Suprapubic skin (tissue), 4 donors: ENCODE measurements around the gene TBC1D22A. TPM values are rescaled to one million over a fixed set of nuclear protein-coding genes. Genes with fewer than 3 reads are reported as not detected.

Experiments used
- DNase-seq, 2 donors: peaks; one replicate each; pipeline ENCODE4 v3.0.0-alpha.2; 2019; ENCODE audit warnings: low spot score in 2 of 2
- H3K27ac ChIP-seq: fragments of 200-600 bp; sonication (generic); one replicate; pipeline ENCODE4 v1.5.1; 2019
- H3K27me3 ChIP-seq: fragments of 200-600 bp; sonication (generic); one replicate; pipeline ENCODE4 v1.5.1; 2019
- H3K36me3 ChIP-seq: fragments of 200-600 bp; sonication (generic); one replicate; pipeline ENCODE4 v1.5.1; 2019
- H3K4me1 ChIP-seq: fragments of 200-600 bp; sonication (generic); one replicate; pipeline ENCODE4 v1.5.1; 2019
- H3K4me3 ChIP-seq: fragments of 200-600 bp; sonication (generic); one replicate; pipeline ENCODE4 v1.5.1; 2019; ENCODE audit warnings: mild to moderate bottlenecking
- H3K9me3 ChIP-seq: fragments of 200-600 bp; sonication (generic); one replicate; pipeline ENCODE4 v1.5.1; 2019
- CTCF ChIP-seq, 2 donors: fragments of 200-600 bp in 1 of 2; fragments of 450-650 bp in 1 of 2; sonication (generic) in 1 of 2; IDR thresholded peaks; one replicate each; pipeline ENCODE4 v1.5.1; 2016 to 2019; ENCODE audit warnings: antibody characterized with exemption in 2 of 2, mild to moderate bottlenecking in 1 of 2, moderate library complexity in 1 of 2
- EP300 ChIP-seq: sonication (generic); formaldehyde crosslinking; IDR thresholded peaks from one replicate; pipeline ENCODE4 v1.6.1; 2017; ENCODE audit warnings: antibody characterized with exemption
- POLR2A ChIP-seq, 2 donors: fragments of 450-650 bp; IDR thresholded peaks; one replicate each; pipeline ENCODE4 v1.6.1; 2017; ENCODE audit warnings: antibody characterized with exemption in 2 of 2, mild to moderate bottlenecking in 2 of 2, moderate library complexity in 2 of 2
- POLR2AphosphoS5 ChIP-seq, 3 donors: sonication (generic); formaldehyde crosslinking; IDR thresholded peaks; one replicate each; pipeline ENCODE4 v1.6.1; 2017; ENCODE audit warnings: antibody characterized with exemption in 3 of 3
- WGBS: methylation state at CpG from one replicate; pipeline ENCODE4 v1.1.5; 2018; 5-methylcytosine and 5-hydroxymethylcytosine counted together
- total RNA-seq, 4 donors: library from RNA; depleted of rRNA; stranded (reverse); fragments of >200 nt; gene quantifications; one replicate each; pipeline ENCODE4 v1.1.0, GENCODE V29; 2016

TBC1D22A gene
- total RNA-seq, 4 donors from 2014 or later: 24.8 to 43.2 (median 35.4) TPM

- no peaks in the 10 kb centered on the region for H3K36me3 ChIP-seq
- no peak overlapping the region for H3K4me3 ChIP-seq
- H3K27ac ChIP-seq: no peak overlapping the region
- 91% methylated on average over 6 of the region's 6 CpGs for WGBS
- no peak for DNase-seq
- no peaks in the 10 kb centered on the region for H3K27me3 ChIP-seq
- no peaks in the 10 kb centered on the region for H3K9me3 ChIP-seq
- TF ChIP-seq POLR2AphosphoS5 (IDR thresholded peaks at IDR 0.05) (no peak), EP300 (no peak), POLR2A (IDR thresholded peaks at IDR 0.05) (no peak), CTCF (IDR thresholded peaks at IDR 0.05) (no peak)
- peaks cover 16% of the 10 kb centered on the region for H3K4me1 ChIP-seq
Measured at GRCh38 chr22:46744581-46744980, 17.9 kb upstream of the TBC1D22A start.

GRCh38 chr22:46746192-46746591 lies 16.3 kb upstream of the TBC1D22A start:
- no peak for DNase-seq
- no peak overlapping the region for H3K4me3 ChIP-seq
- TF ChIP-seq EP300: no peak
- no peak for TF ChIP-seq POLR2A (IDR thresholded peaks at IDR 0.05)
- TF ChIP-seq CTCF (IDR thresholded peaks at IDR 0.05): no peak
- TF ChIP-seq POLR2AphosphoS5 (IDR thresholded peaks at IDR 0.05): no peak
- H3K27me3 ChIP-seq: no peaks in the 10 kb centered on the region
- no peak overlapping the region for H3K27ac ChIP-seq
- H3K36me3 ChIP-seq: no peaks in the 10 kb centered on the region
- 74% methylated on average over 5 of the region's 5 CpGs for WGBS
- H3K9me3 ChIP-seq: no peaks in the 10 kb centered on the region
- peaks cover 30% of the 10 kb centered on the region for H3K4me1 ChIP-seq

- WGBS: 90% methylated on average over 11 of the region's 11 CpGs
- H3K36me3 ChIP-seq: no peaks in the 10 kb centered on the region
- H3K27me3 ChIP-seq: no peaks in the 10 kb centered on the region
- DNase-seq: no peak
- H3K4me1 ChIP-seq: peaks cover 31% of the 10 kb centered on the region
- H3K9me3 ChIP-seq: no peaks in the 10 kb centered on the region
- H3K27ac ChIP-seq: no peak overlapping the region
- H3K4me3 ChIP-seq: no peak overlapping the region
- TF ChIP-seq EP300: no peak
- TF ChIP-seq POLR2AphosphoS5 (IDR thresholded peaks at IDR 0.05): no peak
- no peak for TF ChIP-seq CTCF (IDR thresholded peaks at IDR 0.05)
- no peak for TF ChIP-seq POLR2A (IDR thresholded peaks at IDR 0.05)
Measured at GRCh38 chr22:46746620-46747019, 15.8 kb upstream of the TBC1D22A start.

- no peaks in the 10 kb centered on the region for H3K36me3 ChIP-seq
- WGBS: 73% methylated on average over 7 of the region's 8 CpGs
- H3K9me3 ChIP-seq: no peaks in the 10 kb centered on the region
- no peak for TF ChIP-seq CTCF (IDR thresholded peaks at IDR 0.05)
- H3K4me3 ChIP-seq: no peak overlapping the region
- H3K27ac ChIP-seq: no peak overlapping the region
- H3K27me3 ChIP-seq: no peaks in the 10 kb centered on the region
- H3K4me1 ChIP-seq: peaks cover 33% of the 10 kb centered on the region
- DNase-seq: no peak
Measured at GRCh38 chr22:46747646-46748045, 14.8 kb upstream of the TBC1D22A start.

GRCh38 chr22:46748206-46748907 lies 14.1 kb upstream of the TBC1D22A start:
- H3K4me3 ChIP-seq: no peak overlapping the region
- TF ChIP-seq CTCF (IDR thresholded peaks at IDR 0.05): no peak
- TF ChIP-seq POLR2AphosphoS5 (IDR thresholded peaks at IDR 0.05): no peak
- no peak for TF ChIP-seq POLR2A (IDR thresholded peaks at IDR 0.05)
- TF ChIP-seq EP300: no peak
- H3K27ac ChIP-seq: no peak overlapping the region

More at GRCh38 chr22:46748206-46748907, 14.1 kb upstream of the TBC1D22A start:
- WGBS: 88% methylated on average over 15 of the region's 20 CpGs
- Histone ChIP-seq H3K9me3 (no peaks in the 10 kb centered on the region), H3K4me1 (peaks cover 35% of the 10 kb centered on the region), H3K27me3 (no peaks in the 10 kb centered on the region), H3K36me3 (no peaks in the 10 kb centered on the region)
- no peak for DNase-seq
